Fibroblast of skin of abdomen (primary cell): ENCODE measurements around the gene SLC25A45. TPM values are rescaled to one million over a fixed set of nuclear protein-coding genes. Genes with fewer than 3 reads are reported as not detected.

ENCODE experiments used
- DNase-seq: peaks from one replicate; pipeline ENCODE4 v3.0.0-alpha.2; 2013
- polyA plus RNA-seq, 2 experiments: library from polyadenylated mRNA; unstranded; fragments of 120-200 nt; gene quantifications; one replicate each; pipeline ENCODE4 v1.2.1, GENCODE V29; 2013; ENCODE audit not compliant: insufficient read length in 2 of 2

SLC25A45 gene
- 2.9 TPM for polyA plus RNA-seq (2013, experiment 1 of 2; ENCODE audit: insufficient read length)
- 2.3 TPM for polyA plus RNA-seq (2013, experiment 2 of 2; ENCODE audit: insufficient read length)

GRCh38 chr11:65382033-65382803 lies at the start of gene SLC25A45:
SLC25A45 (minus strand) TSS chr11:65382646; CDS start chr11:65381951, 695 bp downstream.
- peak; percentile 98 for DNase-seq

- no peak for DNase-seq
Observed at GRCh38 chr11:65431451-65432099, 49.1 kb upstream of the SLC25A45 start.

GRCh38 chr11:65430406-65431217 lies 48.2 kb upstream of the SLC25A45 start:
- DNase-seq, result no peak

GRCh38 chr11:65429724-65430405 lies 47.4 kb upstream of the SLC25A45 start:
- peak; percentile 63 for DNase-seq

- DNase-seq, result peak; percentile 57
Observed at GRCh38 chr11:65429068-65429681, 46.7 kb upstream of the SLC25A45 start.

GRCh38 chr11:65428578-65429067 lies 46.2 kb upstream of the SLC25A45 start:
- DNase-seq, result no peak

- DNase-seq, result peak; percentile 57
Observed at GRCh38 chr11:65427691-65428577, 45.5 kb upstream of the SLC25A45 start.

- peak; percentile 69 for DNase-seq
Observed at GRCh38 chr11:65426839-65427690, 44.6 kb upstream of the SLC25A45 start.

- DNase-seq, result peak; percentile 92
Observed at GRCh38 chr11:65425971-65426838, 43.8 kb upstream of the SLC25A45 start.

- peak; percentile 76 for DNase-seq
Observed at GRCh38 chr11:65425105-65425970, 42.9 kb upstream of the SLC25A45 start.

GRCh38 chr11:65424205-65425104 lies 42.0 kb upstream of the SLC25A45 start:
- DNase-seq, result peak; percentile 66

- peak; percentile 41 for DNase-seq
Observed at GRCh38 chr11:65423516-65424204, 41.2 kb upstream of the SLC25A45 start.

GRCh38 chr11:65422633-65423515 lies 40.4 kb upstream of the SLC25A45 start, which contains the start of gene NEAT1:
NEAT1 (plus strand) TSS chr11:65422798.
- DNase-seq, result peak; percentile 94

GRCh38 chr11:65421794-65422632 lies 39.6 kb upstream of the SLC25A45 start:
- DNase-seq, result peak; percentile 98
